ENCODE results near the gene MAP4K3.

GRCh38 chr2:39429746-39430145, 7.3 kb downstream of the MAP4K3 start:
- TF ChIP-seq POLR2A (IDR thresholded peaks at IDR 0.05; ENCODE audit: low read depth, low read length) (no peak), NFE2L2 (IDR thresholded peaks at IDR 0.05; ENCODE audit: low read depth, low read length) (no peak), CEBPB (IDR thresholded peaks at IDR 0.05; ENCODE audit: low read depth, low read length) (no peak), MXI1 (IDR thresholded peaks at IDR 0.05; ENCODE audit: borderline replicate concordance, low read depth, low read length) (no peak)

Data from IMR-90 (cell line).